AG04450 (cell line): ENCODE results near the gene CAMKMT. TPM values are rescaled to one million over a fixed set of nuclear protein-coding genes. Genes with fewer than 3 reads are reported as not detected.

ENCODE experiments used
- CTCF ChIA-PET: fragments of 300-600, 350-600 bp; formaldehyde crosslinking; extraction: SDS; loops from one replicate; lab custom pipeline; 2022; ENCODE audit warnings: antibody characterized with exemption, inconsistent platforms; lab: Charles Lee
- POLR2A ChIA-PET: fragments of 350-600 bp; formaldehyde crosslinking; extraction: SDS; loops from one replicate; lab custom pipeline; 2021; ENCODE audit warnings: antibody characterized with exemption, inconsistent platforms; lab: Yijun Ruan, JAX
- DNase-seq: peaks from one replicate; pipeline ENCODE4 v3.0.0-alpha.2; 2011; ENCODE audit warnings: low read depth, low spot score
- H3K27ac ChIP-seq: one replicate; pipeline ENCODE4 v1.5.1; 2012; ENCODE audit warnings: low read depth, low read length, control low read depth
- H3K27me3 ChIP-seq: one replicate; pipeline ENCODE4 v1.6.0; 2012; ENCODE audit warnings: low read length; ENCODE audit not compliant: control insufficient read depth, insufficient read depth
- H3K4me3 ChIP-seq: 2 replicates; pipeline ENCODE4 v1.5.1; 2011; ENCODE audit warnings: mild to moderate bottlenecking, low read depth, low read length, control low read depth
- H3K9me3 ChIP-seq: 2 replicates; pipeline ENCODE4 v1.5.1; 2012; ENCODE audit warnings: low read length; ENCODE audit not compliant: control insufficient read depth, insufficient read depth
- CTCF ChIP-seq: IDR thresholded peaks from 2 replicates; pipeline ENCODE4 v1.5.1; 2011; ENCODE audit warnings: low read depth, low read length, control low read depth, inconsistent platforms
- polyA plus RNA-seq: library from polyadenylated mRNA; depleted of rRNA; stranded (reverse); fragments of >200 nt; gene quantifications from 2 replicates; pipeline ENCODE4 v1.2.3, GENCODE V29; 2011

The CAMKMT gene
- polyA plus RNA-seq, 1 experiment: 10.2 TPM

- POLR2A ChIA-PET: no interaction called here
- no peak for DNase-seq
- TF ChIP-seq CTCF: peak; percentile 68
- CTCF ChIA-PET: interaction anchor here (0.6 to 11.7 kb wide), 38 partner anchors 8 to 564 kb away, joined by 3 to 136 read pairs (median 5); partner anchors contain the start of genes CAMKMT and PREPL
- Histone ChIP-seq H3K4me3 (no peak overlapping the region), H3K27me3 (no peaks in the 10 kb centered on the region), H3K9me3 (no peaks in the 10 kb centered on the region), H3K27ac (no peak overlapping the region)
Observed at GRCh38 chr2:44392338-44392943, 30.7 kb downstream of the CAMKMT start.

- TF ChIP-seq CTCF: no peak
- ChIA-PET CTCF (interaction anchor here (0.6 to 11.7 kb wide), 4 partner anchors 11 to 558 kb away, joined by 3 to 136 read pairs (median 7); no protein-coding TSS in a partner anchor), POLR2A (interaction anchor here (1.0 kb wide), 1 partner anchor 82 kb away, joined by 6 read pairs; no protein-coding TSS in a partner anchor)
- Histone ChIP-seq H3K27me3 (no peaks in the 10 kb centered on the region), H3K4me3 (no peak overlapping the region), H3K27ac (no peak overlapping the region), H3K9me3 (no peaks in the 10 kb centered on the region)
- no peak for DNase-seq
Observed at GRCh38 chr2:44397447-44398175, 35.9 kb downstream of the CAMKMT start.

GRCh38 chr2:44398243-44398897, 36.6 kb downstream of the CAMKMT start:
- DNase-seq: no peak
- ChIA-PET CTCF (interaction anchor here (0.7 to 11.7 kb wide), 3 partner anchors 56 to 383 kb away, joined by 4 to 136 read pairs (median 5); no protein-coding TSS in a partner anchor), POLR2A (no interaction called here)
- Histone ChIP-seq H3K27ac (no peak overlapping the region), H3K9me3 (no peaks in the 10 kb centered on the region), H3K27me3 (no peaks in the 10 kb centered on the region), H3K4me3 (no peak overlapping the region)
- no peak for TF ChIP-seq CTCF

- POLR2A ChIA-PET: no interaction called here
- no peaks in the 10 kb centered on the region for H3K27me3 ChIP-seq
- H3K9me3 ChIP-seq: no peaks in the 10 kb centered on the region
- CTCF ChIA-PET: interaction anchor here (0.6 to 3.3 kb wide), 3 partner anchors 25 to 59 kb away, joined by 3 to 21 read pairs (median 3); no protein-coding TSS in a partner anchor
- H3K4me3 ChIP-seq: no peak overlapping the region
- no peak for DNase-seq
- TF ChIP-seq CTCF: no peak
- H3K27ac ChIP-seq: no peak overlapping the region
Observed at GRCh38 chr2:44420725-44421124, 59.0 kb downstream of the CAMKMT start.
